HCT116 (cell line): Measurements from ENCODE around the gene TMEFF2. TPM values are rescaled to one million over a fixed set of nuclear protein-coding genes. Genes with fewer than 3 reads are reported as not detected.

Source experiments
- ATAC-seq: fragments of 200-7000 bp; cut with Tn5 transposase; 2 replicates; pipeline ENCODE4 v1.9.1; 2020; ENCODE audit warnings: mild to moderate bottlenecking, moderate library complexity
- BruUV-seq: library from RNA; stranded (reverse); fragments of 400-500 nt; replicated peaks from 2 replicates; lab custom pipeline; 2021; lab: Mats Ljungman, UMichigan
- CTCF ChIA-PET: fragments of 300-600 bp; sonication (Branson Sonifier 250); formaldehyde crosslinking; loops from one replicate; lab custom pipeline; 2021; ENCODE audit warnings: antibody characterized with exemption; lab: Charles Lee
- POLR2A ChIA-PET: fragments of 300-600, 350-600 bp; sonication (Branson Sonifier 250); formaldehyde crosslinking; loops from one replicate; lab custom pipeline; 2021; ENCODE audit warnings: antibody characterized with exemption; lab: Charles Lee
- RAD21 ChIA-PET, 2 experiments: fragments of 300-600 bp; sonication (Branson Sonifier 250); formaldehyde crosslinking; loops; one replicate each; lab custom pipeline; 2023; ENCODE audit warnings: low total read pairs in 2 of 2; ENCODE audit not compliant: uncharacterized antibody in 2 of 2, unreplicated experiment in 2 of 2, low non-redundant PET in 1 of 2; lab: Charles Lee
- DNase-seq: peaks from one replicate; pipeline ENCODE4 v3.0.0-alpha.2; 2010; ENCODE audit warnings: low read depth, low spot score
- H2AFZ ChIP-seq: fragments of 200-600 bp; shearing (Covaris generic), sonication (generic); 2 replicates; pipeline ENCODE4 v1.6.1; 2017; ENCODE audit warnings: low read depth, mixed run types, mixed read lengths, antibody characterized with exemption, low read length; ENCODE audit not compliant: poor library complexity, severe bottlenecking
- H3K27ac ChIP-seq: 2 replicates; pipeline ENCODE4 v1.5.1; 2012; ENCODE audit warnings: low read depth, low read length
- H3K27me3 ChIP-seq: fragments of 200-600 bp; sonication (generic); 2 replicates; pipeline ENCODE4 v1.6.1; 2016; ENCODE audit warnings: mixed run types, low read length, mixed read lengths; ENCODE audit not compliant: insufficient read depth
- H3K36me3 ChIP-seq, 2 experiments: fragments of 200-500 bp in 1 of 2; fragments of 200-600 bp in 1 of 2; sonication (Bioruptor generic) in 1 of 2; sonication (generic) in 1 of 2; 2 replicates each; pipeline versions ENCODE4 v1.5.1 to v1.6.1; 2014 to 2016; ENCODE audit warnings: low read length in 2 of 2, inconsistent platforms in 1 of 2, mixed read lengths in 1 of 2, mixed run types in 1 of 2; ENCODE audit not compliant: insufficient read depth in 2 of 2, control insufficient read depth in 1 of 2
- H3K4me1 ChIP-seq, 2 experiments: fragments of 200-600 bp in 1 of 2; sonication (generic) in 1 of 2; 2 replicates each; pipeline versions ENCODE4 v1.5.1 to v1.6.1; 2012 to 2017; ENCODE audit warnings: low read length in 2 of 2, inconsistent platforms in 1 of 2, mild to moderate bottlenecking in 1 of 2, mixed read lengths in 1 of 2, mixed run types in 1 of 2, moderate library complexity in 1 of 2; ENCODE audit not compliant: insufficient read depth in 2 of 2, control insufficient read depth in 1 of 2
- H3K4me2 ChIP-seq: fragments of 200-600 bp; sonication (generic); 2 replicates; pipeline ENCODE4 v1.6.1; 2017; ENCODE audit warnings: mixed run types, low read length, mixed read lengths
- H3K4me3 ChIP-seq, 2 experiments: fragments of 200-600 bp in 1 of 2; sonication (generic) in 1 of 2; replicated peaks in 1 of 2; 2 replicates each; pipeline ENCODE4 v1.5.1; 2011 to 2016; ENCODE audit warnings: low read length in 2 of 2, control low read depth in 1 of 2, low read depth in 1 of 2, mild to moderate bottlenecking in 1 of 2, mixed read lengths in 1 of 2, mixed run types in 1 of 2
- H3K79me2 ChIP-seq: fragments of 200-600 bp; sonication (generic); 2 replicates; pipeline ENCODE4 v1.6.1; 2017; ENCODE audit warnings: mild to moderate bottlenecking, mixed run types, low read length, moderate library complexity, mixed read lengths; ENCODE audit not compliant: insufficient read depth
- H3K9ac ChIP-seq: fragments of 200-600 bp; sonication (generic); 2 replicates; pipeline ENCODE4 v1.6.1; 2016; ENCODE audit warnings: low read length, mixed read lengths
- H3K9me2 ChIP-seq: fragments of 200-600 bp; sonication (generic), shearing (Covaris generic); 2 replicates; pipeline ENCODE4 v1.6.1; 2017; ENCODE audit warnings: mixed run types, mild to moderate bottlenecking, moderate library complexity; ENCODE audit not compliant: insufficient read depth
- H3K9me3 ChIP-seq, 2 experiments: fragments of 200-500 bp in 1 of 2; fragments of 200-600 bp in 1 of 2; sonication (Bioruptor generic) in 1 of 2; sonication (generic) in 1 of 2; 2 replicates each; pipeline ENCODE4 v1.6.1; 2014 to 2017; ENCODE audit warnings: low read length in 2 of 2, mixed read lengths in 2 of 2, inconsistent platforms in 1 of 2, low read depth in 1 of 2, mild to moderate bottlenecking in 1 of 2, mixed run types in 1 of 2, moderate library complexity in 1 of 2; ENCODE audit not compliant: control insufficient read depth in 1 of 2, insufficient read depth in 1 of 2
- H4K20me1 ChIP-seq: fragments of 200-600 bp; sonication (generic), shearing (Covaris generic); 2 replicates; pipeline ENCODE4 v1.6.1; 2017; ENCODE audit warnings: mixed run types, mild to moderate bottlenecking, moderate library complexity; ENCODE audit not compliant: insufficient read depth
- CEBPB ChIP-seq: IDR thresholded peaks from 2 replicates; pipeline ENCODE4 v1.6.1; 2012; ENCODE audit warnings: low read depth
- EGR1 ChIP-seq: IDR thresholded peaks from 2 replicates; pipeline ENCODE4 v1.6.1; 2012; ENCODE audit warnings: low read depth
- ELF1 ChIP-seq: IDR thresholded peaks from 2 replicates; pipeline ENCODE4 v1.6.1; 2012; ENCODE audit warnings: low read depth, borderline replicate concordance
- EZH2phosphoT487 ChIP-seq: fragments of 200-600 bp; IDR thresholded peaks from 2 replicates; pipeline ENCODE4 v1.6.1; 2018; ENCODE audit warnings: antibody characterized with exemption, borderline replicate concordance
- FOSL1 ChIP-seq: IDR thresholded peaks from 2 replicates; pipeline ENCODE4 v1.6.1; 2012; ENCODE audit warnings: low read depth
- SIN3A ChIP-seq: IDR thresholded peaks from 2 replicates; pipeline ENCODE4 v1.6.1; 2012; ENCODE audit warnings: low read depth
- TCF7L2 ChIP-seq: IDR thresholded peaks from 2 replicates; pipeline ENCODE4 v1.7.0; 2011; ENCODE audit warnings: borderline replicate concordance, inconsistent platforms; ENCODE audit not compliant: insufficient read depth, insufficient read length; ENCODE audit errors: extremely low read depth
- YY1 ChIP-seq: IDR thresholded peaks from 2 replicates; pipeline ENCODE4 v1.6.1; 2011; ENCODE audit warnings: low read length, low read depth, moderate library complexity, mild to moderate bottlenecking; ENCODE audit not compliant: insufficient replicate concordance; ENCODE audit errors: extremely low read depth
- ZBTB33 ChIP-seq: IDR thresholded peaks from 2 replicates; pipeline ENCODE4 v1.6.1; 2011; ENCODE audit warnings: mild to moderate bottlenecking, low read length, moderate library complexity; ENCODE audit not compliant: insufficient replicate concordance; ENCODE audit errors: extremely low read depth
- ZFX ChIP-seq: fragments of 450-650 bp; IDR thresholded peaks from 2 replicates; pipeline ENCODE4 v1.6.1; 2017
- intact Hi-C: fragments of 100-400 bp; cut with micrococcal nuclease; formaldehyde crosslinking; loops from 2 replicates; pipeline ENCODE4 v1.10.0; 2022
- total RNA-seq: library from RNA; stranded (reverse); gene quantifications from one replicate; pipeline ENCODE4 v1.2.1, GENCODE V29; 2021; ENCODE audit not compliant: unreplicated experiment
- TF ChIP-seq, protein P1 (sequence below), 3 experiments: fragments of 200-600 bp in 1 of 3; sonication (generic) in 1 of 3; IDR thresholded peaks in 2 of 3; conservative IDR thresholded peaks in 1 of 3; 2 replicates each; pipeline ENCODE4 v1.5.1; 2012 to 2017; ENCODE audit warnings: low read depth in 2 of 3, low read length in 2 of 3, antibody characterized with exemption in 1 of 3, borderline replicate concordance in 1 of 3, control low read depth in 1 of 3, mild to moderate bottlenecking in 1 of 3, mixed read lengths in 1 of 3, mixed run types in 1 of 3, moderate library complexity in 1 of 3; ENCODE audit not compliant: insufficient read depth in 1 of 3
- TF ChIP-seq, protein P2 (sequence below): IDR thresholded peaks from 2 replicates; pipeline ENCODE4 v1.6.1; 2012

Gene TMEFF2
- total RNA-seq, 1 experiment from 2014 or later = not detected

DNA sequence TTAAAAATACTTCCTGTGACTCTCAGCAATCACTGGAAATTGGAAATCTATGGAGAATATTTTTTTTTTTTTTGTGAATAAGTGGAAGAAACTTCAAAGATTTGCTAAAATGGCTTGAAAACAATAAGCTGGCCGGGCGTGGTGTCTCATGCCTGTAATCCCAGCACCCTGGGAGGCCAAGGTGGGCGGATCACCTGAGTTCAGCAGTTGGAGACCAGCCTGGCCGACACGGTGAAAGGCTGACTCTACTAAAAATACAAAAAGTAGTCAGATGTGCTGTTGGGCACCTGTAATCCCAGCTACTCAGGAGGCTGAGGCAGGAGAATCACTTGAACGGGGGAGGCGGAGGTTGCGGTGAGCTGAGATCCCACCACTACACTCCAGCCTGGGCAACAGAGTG, 192.3 kb downstream of the TMEFF2 start:
- RAD21 ChIA-PET = no interaction called here
- H3K27me3 ChIP-seq = no peaks in the 10 kb centered on the region
- BruUV-seq = no TSS peak

GRCh38 chr2:192000196-192000980, 194.3 kb downstream of the TMEFF2 start:
- no peak for ATAC-seq
- no peaks in the 10 kb centered on the region for H3K79me2 ChIP-seq
- TF ChIP-seq SIN3A = no peak
- no peak for TF ChIP-seq TCF7L2
- no peak for TF ChIP-seq ZFX
- TF ChIP-seq, protein P1, sequence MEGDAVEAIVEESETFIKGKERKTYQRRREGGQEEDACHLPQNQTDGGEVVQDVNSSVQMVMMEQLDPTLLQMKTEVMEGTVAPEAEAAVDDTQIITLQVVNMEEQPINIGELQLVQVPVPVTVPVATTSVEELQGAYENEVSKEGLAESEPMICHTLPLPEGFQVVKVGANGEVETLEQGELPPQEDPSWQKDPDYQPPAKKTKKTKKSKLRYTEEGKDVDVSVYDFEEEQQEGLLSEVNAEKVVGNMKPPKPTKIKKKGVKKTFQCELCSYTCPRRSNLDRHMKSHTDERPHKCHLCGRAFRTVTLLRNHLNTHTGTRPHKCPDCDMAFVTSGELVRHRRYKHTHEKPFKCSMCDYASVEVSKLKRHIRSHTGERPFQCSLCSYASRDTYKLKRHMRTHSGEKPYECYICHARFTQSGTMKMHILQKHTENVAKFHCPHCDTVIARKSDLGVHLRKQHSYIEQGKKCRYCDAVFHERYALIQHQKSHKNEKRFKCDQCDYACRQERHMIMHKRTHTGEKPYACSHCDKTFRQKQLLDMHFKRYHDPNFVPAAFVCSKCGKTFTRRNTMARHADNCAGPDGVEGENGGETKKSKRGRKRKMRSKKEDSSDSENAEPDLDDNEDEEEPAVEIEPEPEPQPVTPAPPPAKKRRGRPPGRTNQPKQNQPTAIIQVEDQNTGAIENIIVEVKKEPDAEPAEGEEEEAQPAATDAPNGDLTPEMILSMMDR (IDR thresholded peaks at IDR 0.05 in 2 of 3, conservative IDR thresholded peaks at IDR 0.05 in 1 of 3; ENCODE audit: borderline replicate concordance in 1 of 3, insufficient read depth in 1 of 3, low read depth in 2 of 3, low read length in 2 of 3) = no peak
- TF ChIP-seq, protein P2, sequence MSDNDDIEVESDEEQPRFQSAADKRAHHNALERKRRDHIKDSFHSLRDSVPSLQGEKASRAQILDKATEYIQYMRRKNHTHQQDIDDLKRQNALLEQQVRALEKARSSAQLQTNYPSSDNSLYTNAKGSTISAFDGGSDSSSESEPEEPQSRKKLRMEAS = no peak
- TF ChIP-seq ELF1 = no peak
- TF ChIP-seq EZH2phosphoT487 = no peak
- no peak for TF ChIP-seq YY1
- no peak for TF ChIP-seq CEBPB
- no peak for TF ChIP-seq EGR1
- TF ChIP-seq ZBTB33 = no peak

More for the DNA sequence above, 192.3 kb downstream of the TMEFF2 start:
- Histone ChIP-seq H3K4me1 (peaks cover 8 to 11% of the 10 kb centered on the region in 2 experiments; a peak in 3 of 4 replicates), H4K20me1 (no peaks in the 10 kb centered on the region), H3K36me3 (no peaks in the 10 kb centered on the region), H3K9me3 (no peaks in the 10 kb centered on the region), H3K4me2 (peak overlapping the region; percentile 34; the same call in 1 of the 2 replicates), H3K9ac (no peak overlapping the region), H2AFZ (peak overlapping the region; percentile 46), H3K4me3 (no peak overlapping the region), H3K27ac (no peak overlapping the region), H3K79me2 (no peaks in the 10 kb centered on the region), H3K9me2 (no peaks in the 10 kb centered on the region)
- ATAC-seq = peak; percentile 58
- TF ChIP-seq FOSL1 (peak; percentile 48), SIN3A (no peak), EGR1 (peak; percentile 74)
- ChIA-PET CTCF (no interaction called here), POLR2A (no interaction called here)
- DNase-seq = no peak
- intact Hi-C loops = no loop called here

More at GRCh38 chr2:192000196-192000980, 194.3 kb downstream of the TMEFF2 start:
- no peak for DNase-seq
- intact Hi-C loops = no loop called here
- Histone ChIP-seq H3K36me3 (no peaks in the 10 kb centered on the region), H3K9ac (no peak overlapping the region), H4K20me1 (no peaks in the 10 kb centered on the region), H3K4me3 (no peak overlapping the region), H2AFZ (peak overlapping the region; percentile 47), H3K27ac (no peak overlapping the region), H3K9me3 (no peaks in the 10 kb centered on the region), H3K4me2 (no peak overlapping the region), H3K9me2 (no peaks in the 10 kb centered on the region), H3K27me3 (no peaks in the 10 kb centered on the region), H3K4me1 (peaks cover 8 to 12% of the 10 kb centered on the region in 2 experiments; a peak in 3 of 4 replicates)
- no TSS peak for BruUV-seq
- ChIA-PET CTCF (interaction anchor here (0.9 kb wide), 1 partner anchor 53 kb away, joined by 3 read pairs; no protein-coding TSS in a partner anchor), RAD21 (no interaction called here), POLR2A (no interaction called here)
